Activated T-cell treated with anti-CD3 and anti-CD28 coated beads, Interleukin-2, amount 50 U/mL, for 72 hours (primary cell): ENCODE measurements around the gene B3GALT6. TPM values are rescaled to one million over a fixed set of nuclear protein-coding genes. Genes with fewer than 3 reads are reported as not detected.
"Not testable (repeated sequence)": the region's sequence is repeated elsewhere in the genome, so short reads cannot be mapped to it uniquely, and the experiment has no call there.

ENCODE experiments used
- ATAC-seq, 2 donors: fragments of 150-1000 bp; cut with Tn5 transposase; replicated peaks in 1 of 2; 2 replicates each; pipeline ENCODE4 v1.10.0; 2021; ENCODE audit warnings: moderate library complexity in 2 of 2, mild to moderate bottlenecking in 1 of 2
- DNase-seq, 2 donors: peaks; one replicate each; pipeline ENCODE4 v3.0.0; 2021 to 2022; ENCODE audit warnings: mixed read lengths in 1 of 2
- H3K27ac Mint-ChIP-seq: one replicate; pipeline ENCODE4 v1.8.0; 2022; ENCODE audit warnings: mild to moderate bottlenecking, moderate library complexity, mixed read lengths
- H3K27me3 Mint-ChIP-seq: one replicate; pipeline ENCODE4 v1.8.0; 2022; ENCODE audit warnings: low read depth, mixed read lengths
- H3K36me3 Mint-ChIP-seq, 2 donors: one replicate each; pipeline ENCODE4 v1.8.0; 2022; ENCODE audit warnings: mixed read lengths in 2 of 2, mild to moderate bottlenecking in 1 of 2; ENCODE audit not compliant: insufficient read depth in 2 of 2
- H3K4me1 Mint-ChIP-seq: one replicate; pipeline ENCODE4 v1.8.0; 2022; ENCODE audit warnings: low read depth, mixed read lengths
- H3K4me3 Mint-ChIP-seq, 2 donors: one replicate each; pipeline ENCODE4 v1.8.0; 2022; ENCODE audit warnings: mild to moderate bottlenecking in 2 of 2, mixed read lengths in 2 of 2, moderate library complexity in 2 of 2
- H3K9me3 Mint-ChIP-seq, 2 donors: one replicate each; pipeline ENCODE4 v1.8.0; 2022; ENCODE audit warnings: mixed read lengths in 2 of 2
- total RNA-seq, 2 donors: library from RNA; stranded (reverse); gene quantifications; one replicate each; pipeline ENCODE4 v1.2.3, GENCODE V29; 2022

B3GALT6 gene
- total RNA-seq: 10 to 100 TPM; 13.1 to 13.6 TPM

GRCh38 chr1:1232208-1232795, at the start of gene B3GALT6:
B3GALT6 (plus strand) TSS chr1:1232237; CDS start chr1:1232279, 42 bp downstream.
- H3K36me3 Mint-ChIP-seq: peaks cover 7 to 18% of the 10 kb centered on the region in 2 donors
- peaks cover 0 to 1% of the 10 kb centered on the region in 2 donors for H3K9me3 Mint-ChIP-seq
- ATAC-seq (no peak), DNase-seq (no peak)
- H3K27me3 Mint-ChIP-seq: no peaks in the 10 kb centered on the region
- H3K4me3 Mint-ChIP-seq: peak within 1 kb of the TSS; percentile 93 to 100
- peak within 1 kb of the TSS; percentile 99 for H3K27ac Mint-ChIP-seq
- peaks cover 37% of the 10 kb centered on the region for H3K4me1 Mint-ChIP-seq

GRCh38 chr1:1182491-1183220, 49.4 kb upstream of the B3GALT6 start:
- no peak for ATAC-seq
- Mint-ChIP-seq H3K27ac (no peak overlapping the region), H3K36me3 (no peaks in the 10 kb centered on the region), H3K27me3 (peaks cover 21% of the 10 kb centered on the region), H3K4me1 (no peaks in the 10 kb centered on the region), H3K9me3 (no peaks in the 10 kb centered on the region), H3K4me3 (no peak overlapping the region)
- DNase-seq: no peak

- ATAC-seq (no peak), DNase-seq (no peak)
- H3K27me3 Mint-ChIP-seq: peaks cover 21% of the 10 kb centered on the region
- no peak overlapping the region for H3K4me3 Mint-ChIP-seq
- H3K9me3 Mint-ChIP-seq: no peaks in the 10 kb centered on the region
- H3K4me1 Mint-ChIP-seq: no peaks in the 10 kb centered on the region
- H3K36me3 Mint-ChIP-seq: no peaks in the 10 kb centered on the region
- H3K27ac Mint-ChIP-seq: no peak overlapping the region
Measured at GRCh38 chr1:1183221-1183747, 48.8 kb upstream of the B3GALT6 start.

DNA sequence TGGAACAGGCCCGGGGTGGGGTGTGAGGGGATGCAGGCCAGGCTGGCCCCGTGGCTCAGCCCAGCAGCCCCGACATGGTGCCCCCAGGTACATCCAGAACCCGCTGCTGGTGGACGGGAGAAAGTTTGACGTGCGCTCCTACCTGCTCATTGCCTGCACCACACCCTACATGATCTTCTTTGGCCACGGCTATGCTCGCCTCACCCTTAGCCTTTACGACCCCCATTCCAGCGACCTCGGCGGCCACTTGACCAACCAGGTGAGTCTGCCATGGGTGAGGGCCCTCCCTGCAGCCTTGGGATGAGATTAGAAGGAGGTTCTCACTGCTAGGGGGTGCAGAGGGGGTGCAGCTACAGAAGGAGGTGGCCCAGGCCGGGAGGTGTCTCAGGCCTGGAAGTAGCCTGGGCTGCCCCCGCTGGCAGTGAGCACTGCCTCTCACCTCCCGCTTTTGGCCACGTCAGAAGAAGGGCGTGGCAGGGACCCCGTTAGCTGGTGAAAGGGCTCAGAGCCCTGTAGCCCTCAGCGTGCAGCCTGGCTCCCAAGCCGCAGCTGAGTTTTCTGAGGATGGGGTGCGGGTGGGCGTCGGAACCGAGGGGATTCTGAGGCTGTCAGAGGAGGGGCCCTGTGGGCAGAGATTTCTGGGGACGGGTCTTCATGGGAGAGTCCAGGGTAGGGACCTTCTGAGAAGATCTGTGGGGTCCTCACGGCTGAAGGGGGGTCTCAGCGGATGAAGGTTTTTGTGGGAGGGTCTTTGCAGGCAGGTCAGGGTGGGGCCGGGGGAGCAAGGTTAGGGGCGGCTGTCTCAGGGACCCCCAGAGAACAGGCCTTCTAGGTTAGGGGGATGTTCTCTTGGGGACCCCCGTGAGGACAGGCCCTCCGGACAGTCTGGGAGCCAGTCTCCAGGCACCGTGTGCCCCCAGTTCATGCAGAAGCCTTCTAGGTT, 47.9 kb upstream of the B3GALT6 start:
- ATAC-seq (peak; percentile 26 to 37), DNase-seq (no peak)
- Mint-ChIP-seq H3K9me3 (no peaks in the 10 kb centered on the region), H3K27ac (no peak overlapping the region), H3K4me1 (no peaks in the 10 kb centered on the region), H3K4me3 (no peak overlapping the region), H3K36me3 (no peaks in the 10 kb centered on the region), H3K27me3 (peaks cover 21% of the 10 kb centered on the region)

DNA sequence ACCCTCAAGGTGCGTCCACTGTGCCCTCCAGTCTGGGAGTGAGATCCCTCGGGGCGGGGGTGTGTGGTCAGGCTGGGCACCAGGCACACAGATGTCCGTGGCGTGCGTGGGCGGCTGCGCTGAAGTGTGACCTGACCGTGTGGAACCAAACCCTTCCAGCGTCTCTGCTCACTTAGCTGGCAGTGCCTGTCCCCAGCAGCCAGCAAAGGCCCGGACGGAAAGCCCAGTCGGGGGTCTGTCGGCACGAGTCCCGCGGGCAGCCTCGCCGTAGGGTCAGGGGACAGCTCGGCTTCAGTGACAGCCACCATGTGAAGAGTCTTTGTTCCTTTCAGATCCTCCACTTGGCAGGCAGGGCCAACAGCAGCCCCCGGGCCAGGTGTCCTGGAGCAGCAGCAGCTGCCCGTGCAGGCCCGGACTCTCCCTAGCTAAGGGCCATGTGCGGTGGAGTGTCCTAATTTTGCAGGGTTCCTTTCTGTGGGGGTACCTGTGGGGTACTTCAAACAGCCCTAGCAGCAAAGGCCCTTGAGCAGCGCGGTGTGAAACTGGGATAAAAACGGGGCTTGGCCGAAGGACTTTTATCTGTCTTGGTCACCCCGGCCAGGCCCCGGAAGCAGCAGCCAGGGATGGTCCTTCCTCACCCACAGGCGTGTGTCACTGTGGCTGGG, 46.8 kb upstream of the B3GALT6 start:
- DNase-seq: no peak
- Mint-ChIP-seq H3K4me1 (no peaks in the 10 kb centered on the region), H3K9me3 (no peaks in the 10 kb centered on the region), H3K27ac (no peak overlapping the region), H3K27me3 (peaks cover 21% of the 10 kb centered on the region), H3K4me3 (no peak overlapping the region), H3K36me3 (no peaks in the 10 kb centered on the region)
- ATAC-seq: no peak

DNA sequence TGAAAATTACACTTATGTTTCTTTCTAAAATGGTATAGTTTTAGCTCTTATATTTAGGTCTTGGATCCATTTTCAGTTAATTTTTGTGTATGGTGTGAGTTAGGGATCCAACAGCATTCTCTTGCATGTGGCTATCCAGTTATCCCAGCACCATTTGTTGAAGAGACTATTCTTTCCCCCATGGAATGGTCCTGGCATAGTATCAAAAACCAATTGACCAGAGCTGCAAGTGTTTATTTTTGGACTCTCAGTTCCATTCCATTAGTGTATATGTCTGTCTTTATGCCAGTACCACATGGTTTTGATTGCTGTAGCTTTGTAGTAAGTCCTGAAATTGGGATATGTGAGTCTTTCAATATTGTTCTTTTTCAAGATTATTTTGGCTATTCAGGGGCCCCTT, 44.1 kb upstream of the B3GALT6 start:
- ATAC-seq (no peak), DNase-seq (no peak)
- Mint-ChIP-seq H3K27me3 (peaks cover 5% of the 10 kb centered on the region), H3K27ac (no peak overlapping the region), H3K9me3 (peaks cover 0 to 6% of the 10 kb centered on the region in 2 donors), H3K4me1 (no peaks in the 10 kb centered on the region), H3K36me3 (peaks cover 4 to 7% of the 10 kb centered on the region in 2 donors), H3K4me3 (no peak overlapping the region)

GRCh38 chr1:1189111-1189510, 42.9 kb upstream of the B3GALT6 start:
- H3K4me1 Mint-ChIP-seq: no peaks in the 10 kb centered on the region
- peaks cover 4 to 7% of the 10 kb centered on the region in 2 donors for H3K36me3 Mint-ChIP-seq
- no peak overlapping the region for H3K4me3 Mint-ChIP-seq
- H3K27ac Mint-ChIP-seq: no peak overlapping the region
- ATAC-seq (no peak), DNase-seq (no peak)
- no peaks in the 10 kb centered on the region for H3K27me3 Mint-ChIP-seq
- peaks cover 0 to 6% of the 10 kb centered on the region in 2 donors for H3K9me3 Mint-ChIP-seq

GRCh38 chr1:1191734-1192133, 40.3 kb upstream of the B3GALT6 start:
- Mint-ChIP-seq H3K4me1 (peaks cover 7% of the 10 kb centered on the region), H3K27me3 (no peaks in the 10 kb centered on the region), H3K9me3 (peaks cover 6 to 14% of the 10 kb centered on the region in 2 donors), H3K27ac (no peak overlapping the region), H3K36me3 (peaks cover 17 to 19% of the 10 kb centered on the region in 2 donors), H3K4me3 (no peak overlapping the region)
- DNase-seq: no peak
- no peak for ATAC-seq

DNA sequence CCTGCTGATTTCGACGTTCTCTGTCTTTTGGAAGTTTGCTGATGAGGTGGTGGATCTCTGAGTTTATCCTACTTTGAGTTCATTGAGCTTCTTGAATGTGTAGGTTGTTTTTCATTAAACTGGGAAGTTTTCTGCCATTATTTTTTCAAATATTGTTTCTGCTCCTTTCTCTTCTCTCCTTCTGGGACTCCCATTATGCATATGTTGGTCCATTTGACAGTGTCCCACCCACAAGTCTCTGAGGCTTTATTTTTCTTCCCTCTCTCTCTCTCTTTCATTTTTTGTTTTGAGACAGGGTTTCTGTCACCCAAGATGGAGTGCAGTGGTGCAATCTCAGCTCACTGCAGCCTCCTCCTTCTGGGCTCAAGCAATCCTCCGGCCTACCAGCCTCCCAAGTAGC, 37.3 kb upstream of the B3GALT6 start:
- H3K4me1 Mint-ChIP-seq: peaks cover 11% of the 10 kb centered on the region
- H3K27me3 Mint-ChIP-seq: no peaks in the 10 kb centered on the region
- peak overlapping the region; percentile 36 for H3K27ac Mint-ChIP-seq

DNA sequence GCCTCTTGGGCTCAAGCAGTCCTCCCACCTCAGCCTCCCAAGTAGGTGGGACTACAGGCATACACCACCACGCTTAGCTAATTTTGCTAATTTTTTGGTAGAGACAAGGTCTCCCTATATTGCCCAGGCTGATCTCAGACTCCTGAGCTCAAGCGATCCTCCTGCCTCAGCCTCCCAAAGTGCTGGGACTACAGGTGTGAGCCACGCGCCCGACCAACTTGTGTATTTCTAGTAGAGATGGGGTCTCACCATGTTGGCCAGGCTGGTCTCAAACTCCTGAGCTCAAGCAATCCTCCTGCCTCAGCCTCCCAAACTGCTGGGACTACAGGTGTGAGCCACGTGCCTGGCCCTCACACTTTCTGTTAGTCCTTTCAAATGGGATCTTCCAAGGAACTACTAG, 36.3 kb upstream of the B3GALT6 start:
- not testable (repeated sequence) for H3K27me3 Mint-ChIP-seq, H3K4me3 Mint-ChIP-seq, DNase-seq, ATAC-seq
- peaks cover 17 to 19% of the 10 kb centered on the region in 2 donors for H3K36me3 Mint-ChIP-seq
- H3K27ac Mint-ChIP-seq: peak overlapping the region; percentile 58
- H3K4me1 Mint-ChIP-seq: peaks cover 18% of the 10 kb centered on the region
- peaks cover 6 to 14% of the 10 kb centered on the region in 2 donors for H3K9me3 Mint-ChIP-seq

More for the DNA sequence above, 37.3 kb upstream of the B3GALT6 start:
- H3K4me3 Mint-ChIP-seq: no peak overlapping the region
- DNase-seq (no peak), ATAC-seq (no peak)
- H3K9me3 Mint-ChIP-seq: peaks cover 6 to 14% of the 10 kb centered on the region in 2 donors
- peaks cover 17 to 19% of the 10 kb centered on the region in 2 donors for H3K36me3 Mint-ChIP-seq

GRCh38 chr1:1196431-1197187, 35.4 kb upstream of the B3GALT6 start:
- peaks cover 6 to 14% of the 10 kb centered on the region in 2 donors for H3K9me3 Mint-ChIP-seq
- H3K4me1 Mint-ChIP-seq: peaks cover 19% of the 10 kb centered on the region
- peaks cover 17 to 19% of the 10 kb centered on the region in 2 donors for H3K36me3 Mint-ChIP-seq
- no peaks in the 10 kb centered on the region for H3K27me3 Mint-ChIP-seq
- ATAC-seq (no peak), DNase-seq (no peak)
- no peak overlapping the region for H3K4me3 Mint-ChIP-seq
- H3K27ac Mint-ChIP-seq: peak overlapping the region; percentile 58

- Mint-ChIP-seq H3K4me3 (no peak overlapping the region), H3K36me3 (peaks cover 14 to 16% of the 10 kb centered on the region in 2 donors), H3K9me3 (peaks cover 6 to 10% of the 10 kb centered on the region in 2 donors), H3K27me3 (no peaks in the 10 kb centered on the region), H3K4me1 (peaks cover 19% of the 10 kb centered on the region), H3K27ac (no peak overlapping the region)
- no peak for DNase-seq
- ATAC-seq: no peak
Measured at GRCh38 chr1:1197188-1197500, 34.9 kb upstream of the B3GALT6 start.
